Upper lobe of right lung (tissue), 1 donor: ENCODE measurements around the gene KCNJ11. TPM values are rescaled to one million over a fixed set of nuclear protein-coding genes. Genes with fewer than 3 reads are reported as not detected.
A peak's percentile ranks its signal among the peaks of the same experiment; 100 is the strongest.

Experiments used
- ATAC-seq: fragments of 200-7000 bp; cut with Tn5 transposase; one replicate; pipeline ENCODE4 v1.9.1; 2020; ENCODE audit warnings: mild to moderate bottlenecking, moderate library complexity
- DNase-seq: peaks from one replicate; pipeline ENCODE4 v3.0.0-alpha.2; 2020
- H3K27ac ChIP-seq: fragments of 200-600 bp; one replicate; pipeline ENCODE4 v1.8.0; 2022
- H3K27me3 ChIP-seq: fragments of 200-600 bp; one replicate; pipeline ENCODE4 v1.8.0; 2022; ENCODE audit warnings: mild to moderate bottlenecking
- H3K36me3 ChIP-seq: fragments of 200-600 bp; one replicate; pipeline ENCODE4 v1.8.0; 2022
- H3K4me1 ChIP-seq: fragments of 200-600 bp; one replicate; pipeline ENCODE4 v1.8.0; 2022
- H3K4me3 ChIP-seq: fragments of 200-600 bp; one replicate; pipeline ENCODE4 v1.8.0; 2022; ENCODE audit warnings: mild to moderate bottlenecking
- H3K9me3 ChIP-seq: fragments of 200-600 bp; one replicate; pipeline ENCODE4 v1.8.0; 2022
- CTCF ChIP-seq: fragments of 200-600 bp; IDR thresholded peaks from one replicate; pipeline ENCODE4 v1.8.0; 2022; ENCODE audit warnings: antibody characterized with exemption
- intact Hi-C: fragments of 100-400 bp; cut with DNase I; formaldehyde crosslinking; loops from one replicate; pipeline ENCODE4 v1.11.0; 2022
- long read RNA-seq: library from polyadenylated mRNA; unstranded; transcript quantifications from one replicate; pipeline ENCODE4 v2.0.0, GENCODE V29; 2021
- total RNA-seq: library from RNA; stranded (reverse); fragmentation: NEBNext Ultra II Directional; extraction: Animal tissue kit (Norgen Biotek cat#: 25700); gene quantifications from one replicate; pipeline ENCODE4 v1.2.1, GENCODE V29; 2021
- donor health status: DM: no; HTN: yes; CAD: no; lungs with severe emphysema.

Gene KCNJ11
- 6.3 TPM for total RNA-seq
- long read RNA-seq, transcript KCNJ11-201 (1 exons, 2,801 nt), result major isoform, 11 of 13 reads
- long read RNA-seq, partial matches to known transcripts, result 0 of 13 reads
- long read RNA-seq, other reads (novel, unspliced or antisense), result 2 of 13 reads

DNA sequence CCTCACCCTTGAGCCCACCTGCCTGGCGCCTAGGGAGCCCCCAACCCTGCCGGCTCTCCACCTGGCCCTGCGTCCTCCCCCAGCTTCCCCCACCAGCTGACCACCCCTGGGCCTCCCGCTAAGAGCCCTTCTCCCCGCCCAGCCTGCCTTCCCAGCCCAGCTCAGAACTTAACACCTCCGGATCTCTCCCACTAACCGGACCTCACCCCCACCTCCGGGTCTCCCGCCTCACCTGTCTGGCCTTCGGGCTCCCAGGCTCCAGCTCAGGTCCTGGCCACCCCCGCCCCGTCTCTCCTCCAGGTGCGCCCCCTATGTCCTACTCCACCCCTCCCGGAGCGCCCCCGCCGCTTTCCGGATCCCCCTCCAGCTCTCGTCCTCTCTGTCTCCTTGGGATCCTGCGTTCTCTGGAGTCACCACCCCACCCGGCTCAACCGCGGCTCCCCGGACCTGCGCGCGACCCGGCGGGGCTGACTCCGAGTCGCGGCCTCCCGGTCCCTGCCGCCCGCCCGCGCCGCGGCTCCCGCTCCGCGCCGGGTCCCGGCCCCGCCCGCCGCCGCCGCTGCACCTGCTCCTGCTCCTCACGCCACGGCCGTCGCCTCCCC is at the start of gene KCNJ11:
KCNJ11 (minus strand) TSS at position 51 of the 602 bp plus-strand sequence. CDS start 568 bp downstream, outside the sequence.
- TF ChIP-seq CTCF, result no peak
- peaks cover 10% of the 10 kb centered on the region for H3K27me3 ChIP-seq
- H3K27ac ChIP-seq, result peak within 1 kb of the TSS; percentile 37
- no peaks in the 10 kb centered on the region for H3K36me3 ChIP-seq
- DNase-seq, result no peak
- H3K4me1 ChIP-seq, result peaks cover 3% of the 10 kb centered on the region
- intact Hi-C loops, result no loop called here
- ATAC-seq, result peak; percentile 44
- H3K9me3 ChIP-seq, result no peaks in the 10 kb centered on the region
- H3K4me3 ChIP-seq, result peak within 1 kb of the TSS; percentile 48

- H3K36me3 ChIP-seq, result no peaks in the 10 kb centered on the region
- H3K27ac ChIP-seq, result no peak overlapping the region
- H3K9me3 ChIP-seq, result no peaks in the 10 kb centered on the region
- no peak for TF ChIP-seq CTCF
- no peak overlapping the region for H3K4me3 ChIP-seq
- H3K27me3 ChIP-seq, result no peaks in the 10 kb centered on the region
- DNase-seq, result no peak
- intact Hi-C loops, result no loop called here
- no peak for ATAC-seq
- no peaks in the 10 kb centered on the region for H3K4me1 ChIP-seq
These were observed 48.9 kb upstream of the KCNJ11 start for GRCh38 chr11:17437366-17437765.

GRCh38 chr11:17434108-17434507 is 45.6 kb upstream of the KCNJ11 start:
- H3K4me3 ChIP-seq, result no peak overlapping the region
- intact Hi-C loops, result no loop called here
- H3K9me3 ChIP-seq, result no peaks in the 10 kb centered on the region
- H3K36me3 ChIP-seq, result no peaks in the 10 kb centered on the region
- H3K27me3 ChIP-seq, result no peaks in the 10 kb centered on the region
- ATAC-seq (no peak), DNase-seq (no peak)
- H3K4me1 ChIP-seq, result no peaks in the 10 kb centered on the region
- H3K27ac ChIP-seq, result no peak overlapping the region
- no peak for TF ChIP-seq CTCF

DNA sequence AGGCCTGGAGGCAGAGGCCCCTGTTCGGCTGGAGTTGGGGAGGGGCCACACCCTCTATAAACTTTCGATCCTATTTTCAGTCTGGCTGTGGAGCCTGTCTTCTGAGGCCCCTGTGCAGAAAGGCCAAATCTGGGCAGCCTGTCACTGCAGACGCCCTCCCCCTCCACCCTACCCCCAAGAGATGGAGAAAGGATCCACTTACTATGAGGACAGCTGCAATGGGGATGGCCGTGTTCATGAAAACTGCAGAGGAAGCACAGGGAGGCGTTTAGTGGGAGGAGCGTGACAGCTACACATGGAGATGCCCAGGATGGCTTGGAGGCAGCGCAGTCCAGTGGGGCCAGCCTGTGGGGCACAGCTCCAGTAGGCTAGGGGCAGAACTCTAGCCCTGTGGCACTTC is 43.5 kb upstream of the KCNJ11 start:
- Histone ChIP-seq H3K9me3 (no peaks in the 10 kb centered on the region), H3K4me3 (no peak overlapping the region), H3K36me3 (no peaks in the 10 kb centered on the region), H3K4me1 (no peaks in the 10 kb centered on the region), H3K27ac (no peak overlapping the region), H3K27me3 (no peaks in the 10 kb centered on the region)
- no peak for TF ChIP-seq CTCF
- intact Hi-C loops, result no loop called here
- no peak for ATAC-seq
- no peak for DNase-seq

DNA sequence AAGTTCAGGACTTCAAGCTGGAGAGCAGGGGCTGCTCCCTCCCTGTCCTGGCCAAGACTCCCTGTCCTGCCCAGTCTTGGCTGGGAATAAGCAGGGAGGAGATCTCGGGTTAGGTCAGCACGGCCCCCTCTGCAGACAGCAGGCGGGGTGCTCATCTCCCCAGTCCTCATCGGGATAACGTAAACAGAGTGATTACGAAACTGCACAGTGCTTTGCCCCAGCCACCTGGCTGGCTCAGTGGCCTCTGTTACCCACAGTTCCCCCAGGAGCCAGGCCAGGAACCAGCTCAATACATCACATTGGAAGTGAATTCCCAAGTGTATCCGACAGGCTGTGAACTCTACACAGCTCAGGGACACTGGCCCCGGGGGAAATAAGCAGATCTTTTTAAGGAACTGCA is 42.7 kb upstream of the KCNJ11 start:
- ATAC-seq (peak; percentile 9), DNase-seq (no peak)
- no peaks in the 10 kb centered on the region for H3K36me3 ChIP-seq
- no peaks in the 10 kb centered on the region for H3K9me3 ChIP-seq
- H3K4me3 ChIP-seq, result no peak overlapping the region
- H3K27me3 ChIP-seq, result no peaks in the 10 kb centered on the region
- H3K4me1 ChIP-seq, result no peaks in the 10 kb centered on the region
- H3K27ac ChIP-seq, result no peak overlapping the region
- intact Hi-C loops, result no loop called here
- TF ChIP-seq CTCF, result no peak
